K562 (cell line): ENCODE data around the gene GRIN2D. TPM values are rescaled to one million over a fixed set of nuclear protein-coding genes. Genes with fewer than 3 reads are reported as not detected.

Experiments used
- ATAC-seq: fragments of 200-7000 bp; cut with Tn5 transposase; 3 replicates; pipeline ENCODE4 v1.9.1; 2020; ENCODE audit warnings: moderate library complexity
- BruUV-seq: library from RNA; stranded (reverse); fragments of 400-500 nt; replicated peaks from 2 replicates; lab custom pipeline; 2021; lab: Mats Ljungman, UMichigan
- CTCF ChIA-PET: fragments of 300-600 bp; formaldehyde crosslinking; extraction: SDS; loops from one replicate; lab custom pipeline; 2021; ENCODE audit warnings: low intra/inter-chr PET ratio; lab: Yijun Ruan, JAX
- POLR2A ChIA-PET: fragments of 300-600, 350-650 bp; sonication (Branson Sonifier 250); formaldehyde crosslinking; extraction: SDS; loops from one replicate; lab custom pipeline; 2021; ENCODE audit warnings: antibody characterized with exemption, inconsistent platforms; lab: Yijun Ruan, JAX
- DNase-seq, 4 experiments: peaks; one replicate each; pipeline versions ENCODE4 v3.0.0 to v3.0.0-alpha.2; 2011 to 2018; ENCODE audit warnings: low spot score in 3 of 4, mixed read lengths in 3 of 4; ENCODE audit errors: extremely low read depth in 1 of 4
- FAIRE-seq: peaks from 2 replicates; lab custom pipeline; 2011; peaks lifted over from hg19 to GRCh38; lab: Jason Lieb, UNC
- H2AFZ ChIP-seq: 2 replicates; pipeline ENCODE4 v1.6.0; 2011; ENCODE audit warnings: low read depth, low read length, control low read depth, inconsistent platforms
- H3K27ac ChIP-seq: fragments of 200-600 bp; 3 replicates; pipeline ENCODE4 v1.8.0; 2011; ENCODE audit warnings: low read depth, mild to moderate bottlenecking, control low read depth, inconsistent platforms, low read length, moderate library complexity, mixed read lengths; ENCODE audit errors: extremely low read depth
- H3K27me3 ChIP-seq, 2 experiments: fragments of 300-600 bp in 1 of 2; 2 replicates in 1 of 2; 3 replicates in 1 of 2; pipeline versions ENCODE4 v1.6.0 to v1.8.0; 2011; ENCODE audit warnings: inconsistent platforms in 2 of 2, low read length in 2 of 2, mild to moderate bottlenecking in 1 of 2, mixed read lengths in 1 of 2, moderate library complexity in 1 of 2; ENCODE audit not compliant: control insufficient read depth in 2 of 2, insufficient read depth in 2 of 2
- H3K36me3 ChIP-seq: fragments of 300-600 bp; 3 replicates; pipeline ENCODE4 v1.8.0; 2011; ENCODE audit warnings: mild to moderate bottlenecking, low read length, inconsistent platforms; ENCODE audit not compliant: control insufficient read depth, insufficient read depth
- H3K4me1 ChIP-seq, 2 experiments: fragments of 200-600 bp in 1 of 2; replicated peaks in 1 of 2; 2 replicates in 1 of 2; 3 replicates in 1 of 2; pipeline versions ENCODE4 v1.5.1 to v1.8.0; 2011; ENCODE audit warnings: inconsistent platforms in 2 of 2, low read length in 2 of 2, mild to moderate bottlenecking in 1 of 2, mixed read lengths in 1 of 2, moderate library complexity in 1 of 2; ENCODE audit not compliant: control insufficient read depth in 2 of 2, insufficient read depth in 2 of 2
- H3K4me2 ChIP-seq: 2 replicates; pipeline ENCODE4 v1.6.1; 2011; ENCODE audit warnings: low read length, control low read depth, inconsistent platforms, mixed read lengths; ENCODE audit not compliant: insufficient read depth
- H3K4me3 ChIP-seq: fragments of 200-600 bp; sonication (generic), shearing (Covaris generic); 2 replicates; pipeline ENCODE4 v1.5.1; 2016; ENCODE audit warnings: control low read depth, inconsistent platforms
- H3K79me2 ChIP-seq: fragments of 200-600 bp; 3 replicates; pipeline ENCODE4 v1.8.0; 2011; ENCODE audit warnings: low read length, inconsistent platforms; ENCODE audit not compliant: control insufficient read depth, insufficient read depth
- H3K9ac ChIP-seq, 2 experiments: 2 replicates each; pipeline versions ENCODE4 v1.6.0 to v1.6.1; 2011; ENCODE audit warnings: low read depth in 2 of 2, low read length in 2 of 2, control low read depth in 1 of 2, inconsistent platforms in 1 of 2, mild to moderate bottlenecking in 1 of 2, mixed read lengths in 1 of 2; ENCODE audit not compliant: insufficient read depth in 1 of 2
- H3K9me1 ChIP-seq: one replicate; pipeline ENCODE4 v1.6.0; 2011; ENCODE audit warnings: inconsistent platforms, mild to moderate bottlenecking, low read length, moderate library complexity; ENCODE audit not compliant: control insufficient read depth, insufficient read depth
- H3K9me3 ChIP-seq: replicated peaks from 2 replicates; pipeline ENCODE4 v1.5.1; 2011; ENCODE audit warnings: low read depth, low read length, inconsistent platforms; ENCODE audit not compliant: control insufficient read depth, insufficient read depth
- H4K20me1 ChIP-seq: replicated peaks from 2 replicates; pipeline ENCODE4 v1.6.1; 2011; ENCODE audit warnings: low read length, inconsistent platforms, mixed read lengths; ENCODE audit not compliant: control insufficient read depth, insufficient read depth
- BRD9 ChIP-seq: fragments of 450-650 bp; IDR thresholded peaks from 2 replicates; pipeline ENCODE4 v1.6.1; 2018; ENCODE audit warnings: low read depth; ENCODE audit not compliant: partially characterized antibody
- DNMT1 ChIP-seq: fragments of 450-650 bp; IDR thresholded peaks from 2 replicates; pipeline ENCODE4 v1.6.1; 2016; ENCODE audit warnings: antibody characterized with exemption, mild to moderate bottlenecking
- HDGF ChIP-seq: fragments of 450-650 bp; IDR thresholded peaks from 2 replicates; pipeline ENCODE4 v1.6.1; 2016
- HIVEP1 ChIP-seq: fragments of 250-450 bp; sonication (Bioruptor Pico); IDR thresholded peaks from 2 replicates; pipeline ENCODE4 v1.4.0; 2020; ENCODE audit warnings: mild to moderate bottlenecking
- ID3 ChIP-seq, 2 experiments: fragments of 250-450 bp in 1 of 2; fragments of 450-650 bp in 1 of 2; sonication (Bioruptor Pico) in 1 of 2; IDR thresholded peaks; 2 replicates each; pipeline versions ENCODE4 v1.6.1 to v1.8.0; 2016 to 2021; ENCODE audit warnings: mild to moderate bottlenecking in 2 of 2, moderate library complexity in 2 of 2, missing compliant biosample characterization in 1 of 2, missing genetic modification characterization in 1 of 2
- PCBP2 ChIP-seq: fragments of 200-400 bp; formaldehyde crosslinking; IDR thresholded peaks from 2 replicates; pipeline ENCODE4 v1.6.1; 2018; ENCODE audit warnings: low read length, low read depth, mild to moderate bottlenecking, moderate library complexity; ENCODE audit not compliant: poor library complexity, severe bottlenecking
- POLR2B ChIP-seq: fragments of 450-650 bp; IDR thresholded peaks from 2 replicates; pipeline ENCODE4 v1.6.1; 2018; ENCODE audit warnings: low read depth; ENCODE audit not compliant: partially characterized antibody
- RUNX1 ChIP-seq: sonication (generic); IDR thresholded peaks from 2 replicates; pipeline ENCODE4 v1.6.1; 2016; ENCODE audit warnings: antibody characterized with exemption, low read depth
- SMAD4 ChIP-seq: fragments of 250-450 bp; sonication (Bioruptor Pico); conservative IDR thresholded peaks from 2 replicates; pipeline ENCODE4 v1.8.0; 2021; ENCODE audit warnings: inconsistent platforms, mild to moderate bottlenecking, moderate library complexity
- TRIM25 ChIP-seq: fragments of 450-650 bp; IDR thresholded peaks from 2 replicates; pipeline ENCODE4 v1.7.0; 2016; ENCODE audit warnings: borderline replicate concordance
- TRIM28 ChIP-seq: fragments of 450-650 bp; IDR thresholded peaks from 2 replicates; pipeline ENCODE4 v1.6.1; 2017
- ZBTB17 ChIP-seq: fragments of 450-650 bp; formaldehyde crosslinking; IDR thresholded peaks from 2 replicates; pipeline ENCODE4 v1.4.0; 2020; ENCODE audit warnings: mild to moderate bottlenecking
- ZC3H8 ChIP-seq: fragments of 450-650 bp; IDR thresholded peaks from 2 replicates; pipeline ENCODE4 v1.6.1; 2017
- ZFX ChIP-seq: sonication (generic); formaldehyde crosslinking; IDR thresholded peaks from 2 replicates; pipeline ENCODE4 v1.8.0; 2022; ENCODE audit warnings: mild to moderate bottlenecking, missing genetic modification reagents, moderate library complexity
- ZNF444 ChIP-seq: fragments of 250-450 bp; sonication (Bioruptor Pico); IDR thresholded peaks from 2 replicates; pipeline ENCODE4 v1.4.0; 2020; ENCODE audit warnings: mild to moderate bottlenecking, moderate library complexity
- ZNF740 ChIP-seq, 3 experiments: fragments of 200-800 bp in 1 of 3; sonication (Bioruptor generic) in 1 of 3; sonication (generic) in 1 of 3; formaldehyde crosslinking in 1 of 3; IDR thresholded peaks; 2 replicates each; pipeline versions ENCODE4 v1.6.1 to v1.8.0; 2016 to 2022; ENCODE audit warnings: mild to moderate bottlenecking in 2 of 3, missing compliant biosample characterization in 2 of 3, missing genetic modification characterization in 2 of 3, missing genetic modification reagents in 1 of 3
- whole genome bisulfite sequencing: fragments of 100-300 bp; shearing (Covaris generic); methylation state at CpG from one replicate; pipeline ENCODE4 v1.1.6; 2016; ENCODE audit warnings: low coverage, mixed read lengths; ENCODE audit not compliant: insufficient coverage; ENCODE audit errors: missing lambda C conversion rate; 5-methylcytosine and 5-hydroxymethylcytosine counted together
- in situ Hi-C: fragments of 300-500 bp; cut with MboI; formaldehyde crosslinking; loops from 4 replicates; pipeline ENCODE4 v1.15.0; 2018; ENCODE audit warnings: inconsistent platforms, mixed read lengths
- intact Hi-C: fragments of 100-400 bp; cut with micrococcal nuclease; formaldehyde crosslinking; loops from 2 replicates; pipeline ENCODE4 v1.14.2; 2022
- polyA plus RNA-seq, 8 experiments: library from polyadenylated mRNA; depleted of rRNA in 4 of 8; stranded (reverse) in 5 of 8; unstranded in 3 of 8; fragments of >200 nt; fragmentation: Nextera tagmentation in 2 of 8; fragmentation: Illumina TruSeq in 1 of 8; extraction: Ambion mirVana in 2 of 8; extraction: Trizol in 1 of 8; gene quantifications; 2 replicates each; pipeline versions ENCODE4 v1.2.1 to v1.2.3, GENCODE V29; 2011 to 2014; ENCODE audit warnings: inconsistent platforms in 1 of 8, missing spikeins in 1 of 8
- total RNA-seq, 7 experiments: library from RNA; depleted of rRNA in 6 of 7; stranded (reverse); fragments of >200 nt in 6 of 7; fragmentation: Illumina TruSeq in 2 of 7; extraction: Trizol in 2 of 7; gene quantifications; 2 replicates each; pipeline versions ENCODE4 v1.2.1 to v1.2.3, GENCODE V29; 2011 to 2021; ENCODE audit warnings: low replicate concordance in 1 of 7
- TF ChIP-seq, protein P1 (sequence below): fragments of 250-450 bp; sonication (Bioruptor Pico); IDR thresholded peaks from 2 replicates; pipeline ENCODE4 v1.4.0; 2020; ENCODE audit warnings: borderline replicate concordance

Gene GRIN2D
- total and polyA plus RNA-seq, 9 of the 15 experiments (the other 6 are each of a cell fraction or from before 2014, with no cell fraction given), result 0.32 to 31.5 (median 1.8) TPM

- Histone ChIP-seq H3K36me3 (peaks cover 3% of the 10 kb centered on the region; the same call in 2 of the 3 replicates), H2AFZ (peak overlapping the region; percentile 88), H3K9ac (peak overlapping the region; percentile 61 to 76), H4K20me1 (no peaks in the 10 kb centered on the region), H3K4me2 (peak overlapping the region; percentile 74), H3K27ac (peak overlapping the region; percentile 83), H3K79me2 (peaks cover 4% of the 10 kb centered on the region; the same call in 1 of the 3 replicates), H3K4me3 (peak overlapping the region; percentile 23), H3K9me1 (no peaks in the 10 kb centered on the region), H3K4me1 (peaks cover 8 to 29% of the 10 kb centered on the region in 2 experiments), H3K9me3 (no peaks in the 10 kb centered on the region), H3K27me3 (no peaks in the 10 kb centered on the region)
- BruUV-seq, result TSS peak; percentile 98
- POLR2A ChIA-PET, result interaction anchor here (0.6 to 2.5 kb wide), 8 partner anchors 8 to 358 kb away, joined by 3 to 13 read pairs (median 4); partner anchors contain the start of gene KDELR1
- WGBS, result 37% methylated on average over 8 of the region's 10 CpGs
- intact Hi-C loops, result loop anchor here (2.0 to 5.0 kb wide), 3 partner anchors 26 to 42 kb away; partner anchors contain the start of gene KDELR1
- ATAC-seq (no peak), DNase-seq (no peak), FAIRE-seq (no peak)
- CTCF ChIA-PET, result no interaction called here
- in situ Hi-C loops, result no loop called here
- TF ChIP-seq HIVEP1 (CRISPR knock-in tag), result no peak
- TF ChIP-seq HDGF, result peak; percentile 57; the same call in 1 of the 2 replicates
- TF ChIP-seq ZNF740 (CRISPR knock-in tag; IDR thresholded peaks at IDR 0.05), result no peak
- TF ChIP-seq ZNF740 (tag; IDR thresholded peaks at IDR 0.05), result 0 out of 4 replicates have a peak, but pooled peaks of 1 of the 2 experiments have one; percentile 37
- TF ChIP-seq POLR2B, result no peak
- TF ChIP-seq, protein P1, sequence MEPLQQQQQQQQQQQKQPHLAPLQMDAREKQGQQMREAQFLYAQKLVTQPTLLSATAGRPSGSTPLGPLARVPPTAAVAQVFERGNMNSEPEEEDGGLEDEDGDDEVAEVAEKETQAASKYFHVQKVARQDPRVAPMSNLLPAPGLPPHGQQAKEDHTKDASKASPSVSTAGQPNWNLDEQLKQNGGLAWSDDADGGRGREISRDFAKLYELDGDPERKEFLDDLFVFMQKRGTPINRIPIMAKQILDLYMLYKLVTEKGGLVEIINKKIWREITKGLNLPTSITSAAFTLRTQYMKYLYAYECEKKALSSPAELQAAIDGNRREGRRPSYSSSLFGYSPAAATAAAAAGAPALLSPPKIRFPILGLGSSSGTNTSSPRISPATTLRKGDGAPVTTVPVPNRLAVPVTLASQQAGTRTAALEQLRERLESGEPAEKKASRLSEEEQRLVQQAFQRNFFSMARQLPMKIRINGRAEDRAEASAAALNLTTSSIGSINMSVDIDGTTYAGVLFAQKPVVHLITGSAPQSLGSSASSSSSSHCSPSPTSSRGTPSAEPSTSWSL (CRISPR knock-in tag), result no peak
- TF ChIP-seq SMAD4 (CRISPR knock-in tag), result no peak
- TF ChIP-seq ID3 (CRISPR knock-in tag; IDR thresholded peaks at IDR 0.05), result no peak
- TF ChIP-seq ID3 (tag; IDR thresholded peaks at IDR 0.05), result 0 out of 2 replicates have a peak, but pooled peaks have one; percentile 54
- TF ChIP-seq DNMT1, result no peak
- TF ChIP-seq ZC3H8, result no peak
- TF ChIP-seq PCBP2, result no peak
- no peak for TF ChIP-seq ZNF444 (CRISPR knock-in tag)
- TF ChIP-seq TRIM28, result no peak
- TF ChIP-seq ZFX (CRISPR knock-in tag), result peak; percentile 50
- TF ChIP-seq TRIM25, result no peak
- TF ChIP-seq RUNX1, result peak; percentile 35; the same call in 1 of the 2 replicates
- no peak for TF ChIP-seq ZBTB17 (CRISPR knock-in tag)
- TF ChIP-seq BRD9, result peak; percentile 37
These were observed 28.7 kb upstream of the GRIN2D start for GRCh38 chr19:48364598-48365348.
